ENCODE results near the gene SPTLC3.
A peak's percentile ranks its signal among the peaks of the same experiment; 100 is the strongest.

SPTLC3 gene

DNA sequence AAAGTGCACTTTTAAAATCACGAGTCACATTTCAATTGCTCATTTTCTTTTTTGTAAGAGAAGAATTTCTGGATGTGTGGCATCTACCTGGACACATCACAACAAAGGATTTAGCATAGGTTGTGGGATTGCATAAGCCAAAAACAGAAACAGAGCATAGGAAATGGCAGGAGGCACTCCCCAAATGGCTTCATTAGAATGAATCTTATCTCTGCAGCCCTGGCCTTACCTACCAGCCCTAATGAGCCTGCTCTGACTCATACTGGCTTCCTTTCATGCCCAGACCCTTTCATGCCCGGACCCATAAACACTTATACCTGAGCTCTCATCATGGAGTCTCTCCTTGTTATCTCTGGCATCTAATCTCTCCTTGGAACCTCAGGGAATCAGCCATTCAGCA is 23.9 kb upstream of the SPTLC3 start:
- no peak for DNase-seq (ENCODE audit: low read depth)

DNA sequence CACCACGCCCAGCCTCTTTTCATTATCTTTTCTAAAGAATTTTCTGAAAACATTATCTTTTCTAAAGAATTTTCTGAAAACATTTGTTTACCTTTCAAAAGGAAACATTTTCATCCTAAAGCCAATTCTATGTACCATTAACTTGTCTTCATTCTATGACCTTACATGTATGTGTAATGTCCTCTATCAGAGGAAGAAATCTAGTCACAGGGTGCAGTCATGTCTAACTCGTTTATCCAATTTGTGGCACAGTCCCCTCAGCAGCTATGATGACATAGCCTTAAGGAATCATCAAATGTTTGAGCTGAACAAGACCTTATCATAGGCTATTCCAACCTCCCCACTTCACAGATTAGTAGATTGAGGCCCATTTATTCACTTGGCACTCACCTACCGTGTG is 21.5 kb upstream of the SPTLC3 start:
- DNase-seq (ENCODE audit: low read depth): no peak

- DNase-seq (ENCODE audit: low read depth): no peak
These were observed 19.1 kb upstream of the SPTLC3 start for GRCh38 chr20:12989586-12990115.

DNA sequence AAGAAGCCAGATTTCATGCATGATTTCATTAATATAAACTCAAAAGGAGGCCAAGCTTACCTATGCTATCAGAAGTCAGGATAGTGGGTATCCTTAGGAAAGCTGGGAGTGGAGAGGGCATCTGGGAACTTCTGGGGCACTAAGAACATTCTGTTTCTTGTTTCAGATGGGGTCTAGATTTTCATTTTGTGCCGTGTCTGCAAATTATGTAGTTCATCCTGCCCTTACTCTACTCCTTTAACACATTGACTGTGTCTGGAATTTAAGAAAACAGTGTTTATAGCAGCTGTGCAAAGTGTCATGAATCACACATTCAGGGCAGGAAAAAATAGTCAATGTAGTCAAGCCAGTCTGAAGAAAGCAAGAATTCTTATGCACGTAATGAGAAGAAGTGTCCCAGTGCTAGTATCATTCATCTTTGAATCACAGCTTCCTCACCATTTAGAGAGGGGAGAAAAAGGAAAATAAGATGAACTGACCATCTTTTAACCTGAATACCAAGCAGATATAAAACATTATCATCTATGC is 11.6 kb upstream of the SPTLC3 start:
- DNase-seq (ENCODE audit: low read depth): no peak

GRCh38 chr20:12998046-12998445 is 10.7 kb upstream of the SPTLC3 start:
- DNase-seq (ENCODE audit: low read depth): no peak

GRCh38 chr20:12999201-12999600 is 9.6 kb upstream of the SPTLC3 start:
- DNase-seq (ENCODE audit: low read depth): no peak

DNA sequence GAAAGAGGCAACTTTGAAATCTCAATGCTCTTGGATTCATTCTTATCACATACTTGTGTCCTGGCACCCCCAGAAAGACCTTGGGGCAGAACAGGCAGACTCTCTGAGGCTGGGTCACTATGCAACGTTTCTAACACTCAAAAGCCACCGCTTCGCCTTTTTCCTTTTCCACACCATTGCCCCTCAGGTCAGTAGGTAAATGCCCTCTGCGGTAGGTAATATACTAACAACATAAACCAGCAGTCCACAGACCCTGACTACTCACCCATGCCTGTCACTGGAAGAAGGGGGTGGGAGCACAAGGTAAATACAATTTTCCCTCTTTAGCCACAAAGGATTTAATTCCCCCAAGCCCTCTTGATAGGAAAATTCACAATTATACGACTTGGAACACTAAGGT is 6.5 kb upstream of the SPTLC3 start:
- no peak for DNase-seq (ENCODE audit: low read depth)

DNA sequence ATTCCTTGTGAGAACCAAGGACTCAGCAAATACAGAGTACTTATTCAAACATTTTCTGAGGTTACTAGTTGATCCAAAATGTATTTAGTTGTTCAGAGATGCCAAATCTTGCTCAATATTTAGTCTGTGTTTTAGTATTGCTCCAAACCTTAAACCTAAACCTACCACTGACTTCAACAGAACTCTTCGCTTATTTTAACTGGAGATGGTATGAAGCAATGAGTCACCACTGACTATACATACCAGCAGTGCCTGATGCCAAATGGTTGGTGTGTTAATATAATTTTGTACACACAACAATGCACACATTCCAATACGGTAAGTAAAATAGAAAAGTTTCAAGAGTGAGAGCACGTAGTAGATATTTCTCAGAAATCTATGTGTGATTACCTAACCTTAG is 1.9 kb upstream of the SPTLC3 start:
- peak; percentile 84 for DNase-seq (ENCODE audit: low read depth)

DNA sequence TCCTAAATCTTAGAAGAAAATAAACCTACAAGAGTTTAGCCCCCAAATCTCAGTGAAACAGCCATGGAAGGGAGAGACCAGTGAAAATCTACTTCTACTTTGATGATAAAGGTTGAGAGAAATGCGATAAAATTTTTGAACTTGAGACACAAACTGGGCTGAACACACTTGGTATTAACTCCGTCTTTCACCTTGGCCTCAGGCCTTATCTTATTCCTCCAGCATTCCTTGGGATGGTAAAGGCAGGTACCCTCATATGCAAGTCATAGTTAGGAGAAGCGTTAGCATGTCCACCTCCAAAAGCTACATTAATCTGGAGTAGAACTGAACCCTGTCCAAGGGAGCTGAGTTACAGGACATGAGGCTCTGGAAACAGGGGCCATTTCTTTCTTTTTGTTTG is 1.2 kb upstream of the SPTLC3 start:
- no peak for DNase-seq (ENCODE audit: low read depth)

GRCh38 chr20:13009682-13010406 is 1.1 kb downstream of the SPTLC3 start:
- DNase-seq (ENCODE audit: low read depth): peak; percentile 94

- DNase-seq (ENCODE audit: low read depth): no peak
These were observed 4.1 kb downstream of the SPTLC3 start for GRCh38 chr20:13012886-13013285.

GRCh38 chr20:13013411-13013810 is 4.6 kb downstream of the SPTLC3 start:
- no peak for DNase-seq (ENCODE audit: low read depth)

- peak; percentile 45 for DNase-seq (ENCODE audit: low read depth)
These were observed 8.5 kb downstream of the SPTLC3 start for GRCh38 chr20:13017235-13017634.

DNA sequence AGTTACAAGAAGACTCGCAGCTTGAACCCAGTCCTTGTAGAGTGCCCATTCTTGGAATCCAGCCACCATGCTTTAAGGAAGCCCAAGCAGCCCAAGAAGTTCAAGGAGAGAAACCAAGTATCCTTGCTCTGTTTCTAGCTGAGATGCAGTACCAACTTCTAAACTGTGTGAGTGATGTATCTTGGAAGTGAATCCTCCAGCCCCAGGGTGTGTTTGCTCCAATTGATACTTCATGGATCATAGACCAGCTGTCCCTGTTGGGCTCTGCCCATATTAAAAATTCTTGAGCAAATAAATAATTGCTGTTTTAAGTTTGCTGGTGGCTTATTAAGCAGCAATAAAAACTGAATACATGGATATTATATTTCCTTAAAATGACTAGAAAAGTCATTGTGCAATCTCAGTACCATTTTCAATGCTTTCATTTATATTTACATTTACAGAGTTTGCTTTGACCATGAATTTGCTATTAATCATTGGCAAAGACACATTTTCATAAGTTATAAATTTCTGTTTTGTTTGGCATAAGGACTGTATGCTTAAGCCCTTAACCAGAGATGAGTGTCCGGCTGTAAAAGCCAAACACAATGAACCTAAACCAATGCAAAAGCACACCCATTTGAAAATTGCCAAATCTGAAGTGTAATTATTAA is 9.2 kb downstream of the SPTLC3 start:
- DNase-seq (ENCODE audit: low read depth): peak; percentile 81

- DNase-seq (ENCODE audit: low read depth): no peak
These were observed 12.6 kb downstream of the SPTLC3 start for GRCh38 chr20:13021205-13021970.

DNA sequence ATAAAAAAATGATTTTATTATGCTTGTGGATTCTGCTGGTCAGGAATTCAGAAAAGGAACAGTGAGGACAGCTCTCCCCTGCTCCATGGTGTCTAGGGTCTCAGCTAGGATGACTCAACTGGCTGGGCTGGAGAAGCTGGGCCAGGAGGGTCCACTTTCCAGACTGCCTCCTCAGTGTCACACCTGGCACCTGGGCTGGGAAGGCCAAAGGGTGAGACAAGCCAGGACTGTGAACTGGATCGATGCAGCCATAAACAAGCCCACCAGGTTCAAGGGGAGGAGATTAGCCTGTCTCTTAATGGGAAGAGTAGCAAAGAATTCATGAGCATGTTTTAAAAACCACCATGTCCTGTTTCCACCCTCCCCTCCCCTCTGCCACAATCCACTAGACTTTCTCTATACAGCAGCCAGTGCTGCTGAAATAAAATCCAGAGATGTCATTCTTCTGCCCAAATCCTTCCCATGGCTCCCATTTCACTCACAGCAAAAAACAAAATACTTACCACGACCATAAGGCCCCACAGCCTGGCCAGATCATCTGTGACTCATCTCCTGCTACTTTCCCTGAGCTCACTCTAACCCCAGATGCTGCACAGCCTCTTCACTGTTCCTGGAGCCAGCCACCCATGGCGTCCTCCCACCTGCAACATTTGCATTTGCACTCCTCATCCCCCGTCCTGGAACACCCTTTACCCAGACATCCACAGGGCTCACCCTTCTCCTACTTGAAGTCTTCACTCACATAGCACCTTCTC is 13.8 kb downstream of the SPTLC3 start:
- peak; percentile 67 for DNase-seq (ENCODE audit: low read depth)

GRCh38 chr20:13024596-13024995 is 15.8 kb downstream of the SPTLC3 start:
- DNase-seq (ENCODE audit: low read depth): no peak

- no peak for DNase-seq (ENCODE audit: low read depth)
These were observed 16.4 kb downstream of the SPTLC3 start for GRCh38 chr20:13025181-13025580.

DNA sequence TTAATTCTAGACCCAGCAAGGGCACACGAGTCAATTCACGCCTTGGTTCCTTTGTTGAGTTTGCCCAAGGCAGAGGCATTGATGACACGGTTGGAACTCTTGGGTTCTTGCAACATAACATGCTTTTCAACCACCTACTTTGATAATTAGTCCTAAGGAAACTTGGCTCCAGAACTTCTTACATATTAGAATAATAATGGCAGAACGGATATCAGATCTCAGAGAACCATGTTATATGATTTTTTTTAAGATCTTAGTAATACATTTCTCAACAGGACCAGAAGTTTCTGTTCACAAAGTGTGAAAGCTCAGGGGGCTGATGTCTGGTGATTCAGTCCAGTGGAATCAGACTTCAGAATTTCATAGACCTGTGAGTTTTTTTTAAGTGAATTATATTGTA is 19.2 kb downstream of the SPTLC3 start:
- DNase-seq (ENCODE audit: low read depth): peak; percentile 41

DNA sequence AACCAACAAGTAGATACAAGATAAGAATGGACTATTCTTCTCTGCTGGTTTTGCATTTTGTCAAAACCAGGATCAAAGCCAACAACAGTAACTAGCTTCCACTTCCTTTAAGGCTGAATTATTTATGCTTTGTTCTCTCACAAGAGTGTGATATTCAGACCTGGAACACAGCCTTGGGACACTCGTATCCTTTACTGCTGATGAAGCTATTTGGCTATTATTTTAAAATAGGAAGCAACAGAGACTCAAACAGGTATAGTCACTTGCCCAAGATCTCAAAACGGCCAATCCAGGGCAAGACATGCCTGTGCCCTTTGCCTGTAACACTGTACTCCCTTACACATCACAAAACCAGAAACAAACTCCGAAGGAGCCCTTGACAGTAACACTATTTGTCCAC is 19.9 kb downstream of the SPTLC3 start:
- no peak for DNase-seq (ENCODE audit: low read depth)

DNA sequence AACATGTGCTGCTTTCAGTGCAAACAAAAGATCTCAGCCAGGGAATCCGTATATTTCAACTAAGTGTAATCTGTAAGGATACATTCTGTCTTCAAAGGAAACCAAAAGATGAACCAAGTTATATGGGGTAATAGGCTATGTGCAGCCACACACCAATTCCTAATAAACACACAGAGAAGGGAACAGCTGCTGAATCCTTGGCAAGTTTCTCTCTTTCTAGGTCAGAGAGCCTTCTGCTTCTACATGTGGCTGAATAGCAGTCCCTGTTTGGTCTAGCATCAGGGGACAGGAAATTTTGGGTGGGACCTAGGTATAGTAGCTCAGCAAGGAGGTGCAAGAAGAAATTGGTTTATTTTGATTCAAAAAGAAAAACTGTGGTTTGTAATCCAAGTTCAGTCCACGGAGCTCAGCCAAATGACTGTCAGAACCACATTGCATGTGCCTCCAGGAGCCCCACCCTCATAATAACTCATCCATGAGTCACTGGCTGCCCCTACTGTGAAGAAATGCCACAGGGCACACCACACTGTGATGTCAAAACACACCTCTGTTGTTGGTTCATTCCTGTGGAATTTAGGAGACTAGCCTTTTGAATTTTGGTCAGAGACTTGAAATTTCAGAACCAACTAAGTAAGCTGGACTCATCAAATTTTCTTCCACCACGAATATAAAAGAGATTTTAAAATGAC is 21.1 kb downstream of the SPTLC3 start:
- peak; percentile 91 for DNase-seq (ENCODE audit: low read depth)
